DOHH2 (cell line): ENCODE results near the gene TXNDC9.

Experiments used
- CTCF ChIP-seq: fragments of 200-600 bp; sonication (generic); IDR thresholded peaks from one replicate; pipeline ENCODE4 v1.5.1; 2014; ENCODE audit warnings: antibody characterized with exemption, mild to moderate bottlenecking, low read depth, low read length; ENCODE audit not compliant: poor library complexity, severe bottlenecking
- EZH2phosphoT487 ChIP-seq: fragments of 200-600 bp; sonication (generic); IDR thresholded peaks from 2 replicates; pipeline ENCODE4 v1.6.1; 2017; ENCODE audit warnings: borderline replicate concordance, mild to moderate bottlenecking, antibody characterized with exemption, low read length, moderate library complexity, mixed read lengths

DNA sequence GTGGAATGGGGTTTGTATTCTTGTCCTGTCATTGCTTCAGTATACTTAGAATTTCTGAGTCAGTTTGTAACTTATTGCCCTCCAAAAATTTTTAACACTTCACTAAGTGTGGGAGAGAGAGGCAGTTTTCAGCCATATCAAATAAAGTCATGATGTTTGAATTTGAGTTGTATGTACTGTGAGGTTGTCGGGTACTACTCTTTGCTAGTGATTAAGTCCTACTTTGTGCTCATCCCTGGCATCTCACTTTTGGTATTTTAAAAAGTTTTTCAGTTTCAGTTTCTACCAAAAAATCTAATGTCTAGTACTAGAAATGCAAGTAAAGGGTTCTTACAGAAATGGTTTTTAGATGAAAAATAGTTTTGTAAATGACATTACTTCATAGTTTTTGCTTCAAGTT lies 41.7 kb upstream of the TXNDC9 start:
- no peak for TF ChIP-seq CTCF
- TF ChIP-seq EZH2phosphoT487 = no peak
